Esophagus (tissue), 2 donors: ENCODE data around the gene LINC00305. TPM values are rescaled to one million over a fixed set of nuclear protein-coding genes. Genes with fewer than 3 reads are reported as not detected.

Experiments
- H3K27ac ChIP-seq, 2 donors: one replicate each; pipeline ENCODE4 v1.5.1; 2013; ENCODE audit warnings: low read depth in 2 of 2, mild to moderate bottlenecking in 2 of 2, inconsistent platforms in 1 of 2, low read length in 1 of 2, moderate library complexity in 1 of 2
- H3K27me3 ChIP-seq, 2 donors: one replicate each; pipeline ENCODE4 v1.6.1; 2013; ENCODE audit warnings: low read length in 2 of 2, control low read depth in 1 of 2, mild to moderate bottlenecking in 1 of 2; ENCODE audit not compliant: insufficient read depth in 2 of 2, control insufficient read depth in 1 of 2
- H3K36me3 ChIP-seq, 2 donors: one replicate each; pipeline ENCODE4 v1.6.1; 2013; ENCODE audit warnings: low read length in 1 of 2; ENCODE audit not compliant: control insufficient read depth in 2 of 2, insufficient read depth in 2 of 2
- H3K4me1 ChIP-seq, 2 donors: one replicate each; pipeline ENCODE4 v1.6.1; 2013; ENCODE audit warnings: low read length in 1 of 2; ENCODE audit not compliant: control insufficient read depth in 2 of 2, insufficient read depth in 2 of 2
- H3K4me3 ChIP-seq, 2 donors: one replicate each; pipeline ENCODE4 v1.5.1; 2013; ENCODE audit warnings: low read length in 2 of 2, mild to moderate bottlenecking in 2 of 2, low read depth in 1 of 2, moderate library complexity in 1 of 2
- H3K9me3 ChIP-seq, 2 donors: one replicate each; pipeline ENCODE4 v1.6.1; 2013; ENCODE audit warnings: mild to moderate bottlenecking in 2 of 2, low read depth in 1 of 2, low read length in 1 of 2, moderate library complexity in 1 of 2; ENCODE audit not compliant: control insufficient read depth in 2 of 2, insufficient read depth in 1 of 2
- WGBS, 2 donors: extraction: QIAGEN DNeasy Blood & Tissue Kit; methylation state at CpG; one replicate each; pipeline ENCODE4 v1.1.7; 2013; 5-methylcytosine and 5-hydroxymethylcytosine counted together
- polyA plus RNA-seq, 2 donors: library from polyadenylated mRNA; stranded (reverse); fragments of 200-250 nt; gene quantifications; one replicate each; pipeline ENCODE4 v1.2.3, GENCODE V29; 2013
- donor health status: healthy with polysubstance abuse.
- donor health status: Bipolar disorder and iron deficiency.

Gene LINC00305
- polyA plus RNA-seq, 2 donors, result not detected

DNA sequence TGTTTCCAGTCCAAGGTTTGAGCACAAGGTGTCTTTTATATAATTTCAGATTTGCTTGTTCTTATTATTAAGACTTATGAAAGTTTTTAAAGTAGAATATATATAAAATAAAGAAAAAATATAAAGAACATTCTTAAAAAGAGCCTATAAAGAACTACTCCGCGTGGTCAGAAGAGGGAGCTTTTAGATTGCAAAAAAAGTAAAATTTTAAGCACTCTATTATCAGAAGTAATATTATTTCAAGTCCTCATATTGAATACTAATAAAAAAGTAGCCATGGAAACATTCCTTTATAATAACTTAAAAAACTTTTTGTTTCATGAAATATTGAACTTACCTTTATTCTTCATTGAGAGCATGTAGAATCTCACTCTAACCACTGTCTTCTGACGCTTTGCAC, 51.4 kb downstream of the LINC00305 start:
- Histone ChIP-seq H3K4me1 (no peaks in the 10 kb centered on the region), H3K27me3 (no peaks in the 10 kb centered on the region), H3K36me3 (no peaks in the 10 kb centered on the region), H3K4me3 (no peak overlapping the region), H3K9me3 (no peaks in the 10 kb centered on the region), H3K27ac (no peak overlapping the region)
- 70 to 76% methylated on average over 3 of the region's 3 CpGs for WGBS, 2 donors

DNA sequence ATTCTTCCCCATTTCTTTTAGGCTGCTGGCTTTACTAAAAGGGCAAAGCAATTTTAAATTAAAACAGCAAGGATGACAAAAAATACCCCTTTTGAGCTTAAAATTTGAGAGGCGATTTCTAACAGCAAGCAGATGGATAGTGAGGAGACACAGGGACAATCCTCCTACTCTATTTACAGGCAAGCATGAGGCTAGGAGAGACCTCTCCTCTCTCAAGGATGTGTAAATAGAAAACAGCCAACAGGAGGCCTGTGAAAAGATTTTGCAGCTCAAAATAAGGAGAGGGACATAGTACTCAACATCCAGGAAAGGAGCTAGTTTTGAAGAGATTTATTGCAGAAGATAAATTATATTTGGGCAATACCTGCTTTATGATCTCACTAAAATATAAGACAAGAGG, 53.8 kb downstream of the LINC00305 start:
- no peaks in the 10 kb centered on the region for H3K36me3 ChIP-seq
- H3K27me3 ChIP-seq, result no peaks in the 10 kb centered on the region
- H3K9me3 ChIP-seq, result no peaks in the 10 kb centered on the region
- WGBS, 2 donors, result 79 to 81% methylated on average over 1 of the region's 1 CpG
- H3K27ac ChIP-seq, result no peak overlapping the region
- no peak overlapping the region for H3K4me3 ChIP-seq
- H3K4me1 ChIP-seq, result no peaks in the 10 kb centered on the region

DNA sequence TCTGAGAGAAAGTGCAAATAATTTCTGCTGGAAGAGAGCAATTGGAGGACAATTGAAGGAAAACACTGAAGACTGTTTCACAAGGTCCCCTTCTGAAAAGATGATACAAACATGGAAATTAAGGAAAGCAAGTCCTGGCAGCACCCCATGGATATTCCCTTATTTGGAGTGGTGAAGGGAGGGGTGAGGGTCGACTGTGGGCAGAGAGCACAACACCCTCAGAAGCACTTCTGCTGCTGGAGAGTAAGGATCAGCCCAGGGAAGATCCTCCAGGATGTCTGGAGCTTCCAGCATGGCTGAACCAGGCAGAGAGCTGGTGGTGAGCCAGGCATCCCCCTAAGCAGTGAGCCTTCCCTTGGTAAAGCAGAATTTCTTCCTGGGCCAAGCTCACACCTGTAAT, 54.7 kb downstream of the LINC00305 start:
- Histone ChIP-seq H3K4me1 (no peaks in the 10 kb centered on the region), H3K27ac (no peak overlapping the region), H3K36me3 (no peaks in the 10 kb centered on the region), H3K9me3 (no peaks in the 10 kb centered on the region), H3K4me3 (no peak overlapping the region), H3K27me3 (no peaks in the 10 kb centered on the region)
- 5 to 16% methylated on average over 1 of the region's 1 CpG for WGBS, 2 donors

DNA sequence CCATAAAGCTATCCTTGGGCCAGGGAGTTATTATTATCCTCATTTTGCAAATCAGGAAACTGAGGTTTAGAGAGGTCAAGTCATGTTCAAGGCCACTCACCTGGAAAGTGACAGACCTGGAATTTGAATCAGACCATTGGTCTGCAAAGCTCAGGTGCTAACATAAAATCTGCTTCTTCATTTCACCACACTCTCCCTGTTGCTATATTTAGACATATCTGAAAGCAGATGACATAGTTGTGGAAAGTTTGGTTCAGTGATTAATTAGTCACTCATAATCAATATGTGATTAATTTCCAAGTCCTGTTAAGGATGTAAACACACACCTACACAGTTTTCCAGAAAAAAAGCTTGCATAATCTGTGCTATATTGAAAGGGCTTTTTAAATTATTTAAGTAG, 57.4 kb downstream of the LINC00305 start:
- no peaks in the 10 kb centered on the region for H3K36me3 ChIP-seq

DNA sequence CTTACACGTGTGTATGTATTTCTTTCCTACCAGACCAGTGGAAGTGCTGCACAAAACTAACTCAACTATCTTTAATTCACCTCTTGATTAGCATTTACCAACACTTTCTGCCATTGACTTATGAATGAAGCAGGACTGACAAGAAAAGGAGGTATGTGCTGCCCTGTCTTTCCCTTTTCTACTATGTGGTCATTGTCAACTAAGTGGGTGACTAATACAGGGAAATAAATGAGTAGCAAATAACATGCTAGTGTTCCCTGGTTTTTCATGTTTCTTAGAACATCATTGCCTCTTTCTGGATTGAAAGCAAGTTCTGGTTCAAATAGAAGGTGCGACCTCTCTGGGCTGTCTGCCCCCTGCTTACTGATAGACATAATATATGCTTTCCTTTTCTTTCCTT, 58.0 kb downstream of the LINC00305 start:
- no peaks in the 10 kb centered on the region for H3K9me3 ChIP-seq
- H3K27ac ChIP-seq, result no peak overlapping the region
- H3K27me3 ChIP-seq, result no peaks in the 10 kb centered on the region
- WGBS, 2 donors, result 77 to 80% methylated on average over 2 of the region's 2 CpGs
- no peaks in the 10 kb centered on the region for H3K36me3 ChIP-seq
- no peak overlapping the region for H3K4me3 ChIP-seq
- H3K4me1 ChIP-seq, result no peaks in the 10 kb centered on the region

More for the DNA sequence above, 57.4 kb downstream of the LINC00305 start:
- Histone ChIP-seq H3K9me3 (no peaks in the 10 kb centered on the region), H3K4me3 (no peak overlapping the region), H3K27me3 (no peaks in the 10 kb centered on the region), H3K4me1 (no peaks in the 10 kb centered on the region), H3K27ac (no peak overlapping the region)

DNA sequence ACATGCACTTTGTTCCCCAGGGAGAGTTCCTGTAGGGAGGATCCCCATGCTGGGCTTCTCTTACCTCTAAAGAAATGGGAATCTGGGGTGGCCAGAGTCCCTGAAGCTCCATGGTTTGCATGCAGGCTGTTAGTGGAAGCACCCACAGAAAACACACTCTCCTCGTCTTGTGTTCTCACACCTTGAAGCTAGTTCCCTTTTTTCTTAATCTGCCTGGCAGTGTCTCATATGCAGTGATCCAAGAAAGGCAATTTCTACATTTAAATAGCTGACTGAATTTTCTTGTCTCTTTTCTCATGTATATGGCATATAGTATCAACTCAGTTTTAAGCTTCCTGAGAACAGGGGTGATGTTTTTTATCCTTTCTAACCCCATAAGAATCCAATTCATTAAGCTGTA, 65.0 kb downstream of the LINC00305 start:
- Histone ChIP-seq H3K27me3 (no peaks in the 10 kb centered on the region), H3K4me3 (no peak overlapping the region), H3K9me3 (peaks cover 0 to 3% of the 10 kb centered on the region in 2 donors), H3K4me1 (no peaks in the 10 kb centered on the region), H3K36me3 (no peaks in the 10 kb centered on the region), H3K27ac (no peak overlapping the region)
- WGBS, 2 donors, result 68 to 77% methylated on average over 1 of the region's 1 CpG

DNA sequence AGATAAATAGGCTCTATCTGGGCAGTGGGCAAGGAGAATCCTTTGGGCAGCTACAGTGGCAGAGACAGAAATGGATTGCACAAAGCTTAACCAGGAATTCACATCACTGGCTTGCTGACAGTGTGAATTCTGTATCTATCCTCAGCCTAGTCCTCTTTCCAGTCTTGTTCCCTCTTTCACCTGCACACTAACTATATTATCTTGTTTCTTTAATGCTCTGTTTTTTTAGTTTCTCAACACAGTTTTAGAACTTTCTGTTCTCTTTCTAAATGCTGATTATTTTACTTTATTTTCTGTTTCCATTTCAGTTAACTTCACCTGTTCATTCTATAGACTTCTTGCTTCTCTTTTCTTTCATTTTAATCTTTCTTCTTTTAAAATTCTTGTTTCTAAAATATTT, 66.4 kb downstream of the LINC00305 start:
- Histone ChIP-seq H3K27me3 (no peaks in the 10 kb centered on the region), H3K36me3 (no peaks in the 10 kb centered on the region), H3K9me3 (peaks cover 0 to 3% of the 10 kb centered on the region in 2 donors), H3K4me3 (no peak overlapping the region), H3K27ac (no peak overlapping the region), H3K4me1 (no peaks in the 10 kb centered on the region)

DNA sequence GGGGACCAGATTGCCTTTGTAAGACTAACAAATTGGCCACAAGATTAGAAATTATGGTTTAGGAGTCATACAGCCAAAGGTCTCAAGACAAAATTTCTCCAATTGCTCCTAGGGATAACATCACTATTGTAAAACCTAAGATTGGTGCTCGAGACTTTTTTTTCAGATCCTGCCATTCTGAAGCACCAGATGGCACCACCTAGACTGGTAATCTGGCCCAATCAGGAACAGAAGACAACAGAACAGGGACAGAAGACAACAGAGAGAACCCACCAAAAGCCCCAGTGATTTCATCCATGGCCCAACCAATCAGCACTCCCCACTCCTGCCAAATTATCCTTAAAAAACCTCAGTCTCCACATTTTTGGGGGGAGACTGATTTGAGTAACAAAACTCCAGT, 66.8 kb downstream of the LINC00305 start:
- H3K4me3 ChIP-seq, result no peak overlapping the region
- 80 to 84% methylated on average over 1 of the region's 1 CpG for WGBS, 2 donors

DNA sequence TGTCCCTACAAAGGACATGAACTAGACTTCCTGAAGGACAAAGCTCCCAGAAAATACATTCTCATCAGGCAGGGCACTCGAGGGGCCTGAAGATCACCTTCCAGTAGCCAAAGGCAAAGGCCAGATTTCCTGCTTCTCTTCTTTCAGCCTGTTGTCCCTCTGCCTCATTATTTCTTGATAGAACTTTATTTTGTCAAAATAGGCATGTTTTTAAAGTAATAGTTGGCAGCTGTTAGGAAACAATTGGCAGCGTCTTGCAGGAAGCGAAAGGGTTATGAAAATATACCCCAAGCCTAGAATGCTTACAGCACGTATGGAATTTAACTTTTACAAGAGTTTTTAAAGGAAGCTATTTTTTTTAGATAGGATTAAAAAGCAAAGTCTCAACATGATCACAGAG, 74.9 kb downstream of the LINC00305 start:
- peaks cover 0 to 5% of the 10 kb centered on the region in 2 donors for H3K9me3 ChIP-seq
- H3K27me3 ChIP-seq, result no peaks in the 10 kb centered on the region
- H3K4me1 ChIP-seq, result no peaks in the 10 kb centered on the region
- WGBS, 2 donors, result 53 to 55% methylated on average over 4 of the region's 4 CpGs
- H3K27ac ChIP-seq, result no peak overlapping the region
- no peak overlapping the region for H3K4me3 ChIP-seq
- H3K36me3 ChIP-seq, result no peaks in the 10 kb centered on the region

More for the DNA sequence above, 66.8 kb downstream of the LINC00305 start:
- no peaks in the 10 kb centered on the region for H3K4me1 ChIP-seq
- H3K27me3 ChIP-seq, result no peaks in the 10 kb centered on the region
- H3K36me3 ChIP-seq, result no peaks in the 10 kb centered on the region
- no peak overlapping the region for H3K27ac ChIP-seq
- peaks cover 0 to 3% of the 10 kb centered on the region in 2 donors for H3K9me3 ChIP-seq

DNA sequence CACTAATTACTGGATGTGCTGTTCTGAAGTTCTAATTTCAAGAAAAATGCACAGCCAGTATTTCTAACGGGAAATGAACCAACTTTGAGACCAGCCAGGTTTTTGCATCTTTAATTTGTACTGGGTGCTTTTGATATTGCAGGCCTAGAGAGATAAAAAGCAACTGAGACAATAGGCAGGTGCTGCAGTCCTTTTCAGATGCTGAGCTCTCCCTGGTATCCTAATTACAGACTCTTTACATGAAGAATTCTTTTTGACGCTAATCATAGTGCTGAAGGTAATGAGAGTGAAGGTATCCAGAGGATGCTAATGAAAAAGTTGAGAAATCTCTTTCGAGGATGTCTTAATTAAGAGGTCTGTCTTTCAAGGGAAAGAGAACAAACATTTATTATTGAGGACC, 93.9 kb downstream of the LINC00305 start:
- Histone ChIP-seq H3K9me3 (no peaks in the 10 kb centered on the region), H3K27ac (no peak overlapping the region), H3K36me3 (no peaks in the 10 kb centered on the region), H3K4me1 (no peaks in the 10 kb centered on the region), H3K4me3 (no peak overlapping the region), H3K27me3 (no peaks in the 10 kb centered on the region)
- 45 to 46% methylated on average over 3 of the region's 3 CpGs for WGBS, 2 donors
